GM20000 (cell line): ENCODE data around the gene NFIX.

Experiments
- DNase-seq: peaks from one replicate; pipeline ENCODE4 v3.0.0; 2012; ENCODE audit warnings: low spot score
- CTCF ChIP-seq: IDR thresholded peaks from 2 replicates; pipeline ENCODE4 v1.5.1; 2012; ENCODE audit warnings: mild to moderate bottlenecking, control low read depth; ENCODE audit errors: extremely low read depth, missing control alignments

Gene NFIX

GRCh38 chr19:13017306-13018034 lies 22.2 kb downstream of the NFIX start:
- TF ChIP-seq CTCF, result no peak
- DNase-seq, result no peak

GRCh38 chr19:13018035-13018914 lies 23.0 kb downstream of the NFIX start:
- DNase-seq, result no peak
- no peak for TF ChIP-seq CTCF

- TF ChIP-seq CTCF, result no peak
Observed at GRCh38 chr19:13019332-13019731, 24.1 kb downstream of the NFIX start.

GRCh38 chr19:13020002-13020414 lies 24.7 kb downstream of the NFIX start:
- no peak for DNase-seq
- no peak for TF ChIP-seq CTCF

More at GRCh38 chr19:13019332-13019731, 24.1 kb downstream of the NFIX start:
- DNase-seq, result no peak

GRCh38 chr19:13022111-13022858 lies 27.0 kb downstream of the NFIX start:
- DNase-seq, result peak; percentile 76
- no peak for TF ChIP-seq CTCF

GRCh38 chr19:13022859-13023636 lies 27.8 kb downstream of the NFIX start:
- TF ChIP-seq CTCF, result no peak

More at GRCh38 chr19:13022859-13023636, 27.8 kb downstream of the NFIX start:
- DNase-seq, result peak; percentile 64
